ENCODE data around the gene PPIL3. TPM values are rescaled to one million over a fixed set of nuclear protein-coding genes. Genes with fewer than 3 reads are reported as not detected.

Gene PPIL3
- total and polyA plus RNA-seq, 11 donors = 11.3 to 27.7 (median 20.8) TPM

GRCh38 chr2:200861617-200862155, 27.2 kb downstream of the PPIL3 start:
- peaks cover 0 to 62% (median 45%) of the 10 kb centered on the region in 9 donors for H3K36me3 ChIP-seq
- H3K4me1 ChIP-seq = peaks cover 0 to 70% (median 49%) of the 10 kb centered on the region in 12 donors
- intact Hi-C loops (cut with DNase I) = loop anchor here in 5 of 10 donors (2.0 to 10.0 kb wide), 4 partner anchors 49 to 149 kb away; partner anchors contain the start of gene BZW1 (in 3 of the 5)
- H3K27ac ChIP-seq = peak overlapping the region in 9 of 12 donors; percentile 40 to 100 (median 100)
- no peak for DNase-seq
- no peaks in the 10 kb centered on the region for H3K27me3 ChIP-seq
- WGBS, 4 donors = 4 to 6% (median 5%) methylated on average over 4 of the region's 4 CpGs
- no peak for ATAC-seq
- H3K4me3 ChIP-seq = peak overlapping the region in 11 of 12 donors; percentile 69 to 100 (median 96)
- TF ChIP-seq CTCF (IDR thresholded peaks at IDR 0.05) (no peak), POLR2A (IDR thresholded peaks at IDR 0.05) (no peak)
- no peaks in the 10 kb centered on the region for H3K9me3 ChIP-seq

DNA sequence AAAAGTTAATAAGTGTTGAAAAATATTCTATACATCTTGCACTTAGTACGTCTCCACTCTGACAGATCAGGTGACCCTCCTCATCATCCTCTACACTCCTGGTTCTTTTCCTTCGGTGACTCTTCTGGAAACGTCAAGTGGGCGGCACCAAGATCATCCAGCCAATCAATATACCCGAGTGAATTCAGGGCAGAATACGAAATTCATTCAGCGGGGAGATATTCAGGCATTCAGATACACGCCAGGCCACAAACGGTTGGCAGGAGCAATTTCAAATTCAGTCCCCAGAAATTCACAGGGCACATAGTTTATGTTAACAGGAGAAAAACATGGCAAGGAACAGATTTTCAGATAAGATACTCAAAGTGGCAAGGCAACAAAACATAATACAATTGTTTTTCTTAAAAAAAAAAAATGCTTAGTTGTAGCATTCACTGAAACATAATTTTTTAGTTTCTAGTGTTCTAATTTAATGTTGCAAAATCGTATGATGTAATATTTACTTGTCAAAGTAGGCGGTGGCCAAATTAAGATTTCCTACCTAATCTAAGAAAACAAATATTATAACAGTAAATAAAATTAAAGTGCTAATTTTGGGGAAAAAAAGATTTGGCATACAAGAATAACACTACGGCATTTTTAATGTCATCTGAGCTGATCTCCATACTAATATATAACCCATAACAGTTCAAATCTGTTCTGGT, 28.6 kb downstream of the PPIL3 start:
- intact Hi-C loops (cut with DNase I) = loop anchor here in 5 of 10 donors (5.0 to 10.0 kb wide), 3 partner anchors 48 to 148 kb away; partner anchors contain the start of gene BZW1 (in 3 of the 5)
- ATAC-seq = no peak

DNA sequence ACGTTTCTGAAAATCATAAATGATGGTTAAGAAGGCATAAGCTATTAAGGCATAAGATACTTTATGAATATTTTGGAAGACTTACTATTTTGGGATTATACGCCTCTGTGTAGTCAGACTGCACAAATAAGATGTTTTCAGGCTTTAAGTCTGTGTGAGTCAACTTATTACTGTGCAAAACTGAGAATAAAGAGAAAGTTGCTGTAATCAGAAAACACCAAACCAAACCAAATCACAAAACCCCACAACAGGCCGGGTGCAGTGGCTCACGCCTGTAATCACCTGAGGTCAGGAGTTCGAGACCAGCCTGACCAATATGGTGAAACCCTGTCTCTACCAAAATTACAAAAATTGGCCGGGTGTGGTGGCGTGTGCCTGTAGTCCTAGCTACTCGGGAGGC, 32.1 kb downstream of the PPIL3 start:
- H3K36me3 ChIP-seq = peaks cover 0 to 100% (median 93%) of the 10 kb centered on the region in 9 donors
- TF ChIP-seq POLR2A (IDR thresholded peaks at IDR 0.05) (no peak), CTCF (IDR thresholded peaks at IDR 0.05) (no peak)
- DNase-seq (no peak), ATAC-seq (no peak)
- no peak overlapping the region for H3K4me3 ChIP-seq
- H3K4me1 ChIP-seq = peaks cover 0 to 61% (median 41%) of the 10 kb centered on the region in 12 donors
- no peaks in the 10 kb centered on the region for H3K9me3 ChIP-seq
- H3K27ac ChIP-seq = no peak overlapping the region
- WGBS, 4 donors = 81 to 86% (median 83%) methylated on average over 8 of the region's 8 CpGs
- no peaks in the 10 kb centered on the region for H3K27me3 ChIP-seq
- intact Hi-C loops (cut with DNase I) = loop anchor here in 3 of 10 donors (5.0 to 10.0 kb wide), 2 partner anchors 40 to 902 kb away; partner anchors contain the start of genes MAIP1 (in 1 of the 3) and TYW5 (in 1 of the 3)

More for the DNA sequence above, 28.6 kb downstream of the PPIL3 start:
- Histone ChIP-seq H3K9me3 (no peaks in the 10 kb centered on the region), H3K4me1 (peaks cover 0 to 68% (median 48%) of the 10 kb centered on the region in 12 donors), H3K27me3 (no peaks in the 10 kb centered on the region), H3K36me3 (peaks cover 0 to 77% (median 59%) of the 10 kb centered on the region in 9 donors), H3K27ac (peak overlapping the region in 5 of 12 donors; percentile 3 to 100 (median 100)), H3K4me3 (peak overlapping the region in 10 of 12 donors; percentile 69 to 100 (median 97))
- TF ChIP-seq CTCF (IDR thresholded peaks at IDR 0.05) (no peak), POLR2A (IDR thresholded peaks at IDR 0.05) (no peak)
- no peak for DNase-seq
- WGBS, 4 donors = 10 to 21% (median 14%) methylated on average over 12 of the region's 12 CpGs

- Histone ChIP-seq H3K4me1 (peaks cover 0 to 19% (median 4%) of the 10 kb centered on the region in 12 donors), H3K4me3 (no peak overlapping the region), H3K27me3 (no peaks in the 10 kb centered on the region), H3K27ac (no peak overlapping the region), H3K9me3 (no peaks in the 10 kb centered on the region), H3K36me3 (peaks cover 0 to 75% (median 74%) of the 10 kb centered on the region in 9 donors)
- no peak for TF ChIP-seq POLR2A (IDR thresholded peaks at IDR 0.05)
- TF ChIP-seq CTCF (IDR thresholded peaks at IDR 0.05) = no peak
- intact Hi-C loops (cut with DNase I) = loop anchor here in 1 of 10 donors (10.0 kb wide), 1 partner anchor 898 kb away; the partner anchor contains the start of genes MAIP1 and TYW5
- ATAC-seq (no peak), DNase-seq (no peak)
- WGBS, 4 donors = 95 to 99% (median 97%) methylated on average over 2 of the region's 2 CpGs
Measured at GRCh38 chr2:200852605-200853004, 36.3 kb downstream of the PPIL3 start.

All from heart left ventricle (tissue), 16 donors.